ENCODE data around the gene PI4KA.

Gene PI4KA

DNA sequence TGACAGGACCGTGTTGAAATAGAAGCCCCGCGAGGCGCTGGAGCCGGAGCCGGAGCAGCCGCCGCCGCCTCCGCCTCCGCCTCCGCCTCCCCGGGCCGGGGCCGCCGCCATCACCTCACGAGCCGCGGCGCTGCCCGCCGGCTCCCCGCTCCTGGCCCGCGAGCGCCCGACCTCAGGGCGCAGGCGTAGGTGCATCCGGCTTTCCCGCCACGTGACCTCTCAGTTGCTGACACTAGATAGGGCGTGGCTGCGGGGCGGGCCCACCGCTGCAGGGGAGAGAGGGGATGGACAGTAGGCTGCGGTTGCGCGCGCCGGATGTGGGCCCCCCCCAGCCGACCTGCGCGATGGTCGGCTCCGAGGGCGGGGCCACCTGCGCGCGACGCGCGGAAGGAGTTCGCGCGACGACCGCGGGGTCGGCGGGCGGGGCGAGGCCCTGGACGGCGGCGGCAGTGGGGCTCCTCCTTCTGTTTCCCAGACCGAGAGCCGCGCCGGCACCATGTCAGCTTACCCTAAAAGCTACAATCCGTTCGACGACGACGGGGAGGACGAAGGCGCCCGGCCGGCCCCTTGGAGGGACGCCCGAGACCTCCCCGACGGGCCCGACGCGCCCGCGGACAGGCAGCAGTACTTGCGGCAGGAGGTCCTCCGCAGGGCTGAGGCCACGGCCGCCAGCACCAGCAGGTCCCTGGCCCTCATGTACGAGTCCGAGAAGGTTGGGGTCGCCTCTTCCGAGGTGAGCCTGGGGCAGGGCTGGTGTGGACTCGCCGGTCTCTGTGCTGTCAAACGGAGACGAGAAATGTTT lies at the start of gene PI4KA, which contains the start of gene SNAP29:
Gene PI4KA (minus strand): TSS at position 197 of the 802 bp plus-strand sequence. CDS start 86 bp downstream, at position 111.
Gene SNAP29 (plus strand): TSS at position 393 of the 802 bp plus-strand sequence. CDS start 104 bp downstream, at position 497.
- peak within 1 kb of the TSS; percentile 80 for H3K4me3 ChIP-seq (ENCODE audit: low read depth, low read length)
- no peaks in the 10 kb centered on the region for H3K36me3 ChIP-seq (replicated peaks)
- in situ Hi-C loops (cut with HindIII; ENCODE audit: low pct_ligation_motif_present, low sequenced_read_pairs), result no loop called here
- peak; percentile 98 for DNase-seq
- no peak for TF ChIP-seq CTCF (IDR thresholded peaks at IDR 0.05; ENCODE audit: low read depth, low read length, missing control alignments)
- H3K27me3 ChIP-seq (replicated peaks), result no peaks in the 10 kb centered on the region
- H3K27ac ChIP-seq, result peak within 1 kb of the TSS; percentile 74

DNA sequence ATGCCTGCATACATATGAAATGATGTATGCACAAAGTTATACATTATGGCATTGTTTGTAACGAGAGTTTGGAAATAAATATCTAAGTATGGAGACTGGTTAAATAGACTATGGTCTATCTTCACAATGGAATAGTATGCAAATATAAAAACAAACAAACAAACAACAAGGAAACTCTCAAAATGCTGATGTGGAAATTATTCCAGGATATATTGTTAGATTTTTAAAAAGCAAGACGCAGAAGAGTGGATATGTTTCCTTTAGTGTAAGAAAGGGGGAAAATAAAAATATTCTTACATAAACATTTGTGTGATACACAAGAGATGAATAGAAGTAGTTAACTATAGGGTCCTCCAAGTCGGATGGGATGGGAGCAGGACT lies 47.8 kb upstream of the PI4KA start:
- Histone ChIP-seq H3K27ac (no peak overlapping the region), H3K27me3 (replicated peaks) (no peaks in the 10 kb centered on the region), H3K36me3 (replicated peaks) (no peaks in the 10 kb centered on the region), H3K4me3 (ENCODE audit: low read depth, low read length) (no peak overlapping the region)
- no peak for DNase-seq
- in situ Hi-C loops (cut with HindIII; ENCODE audit: low pct_ligation_motif_present, low sequenced_read_pairs), result no loop called here
- no peak for TF ChIP-seq CTCF (IDR thresholded peaks at IDR 0.05; ENCODE audit: low read depth, low read length, missing control alignments)

GRCh38 chr22:20905415-20906386 lies 47.1 kb upstream of the PI4KA start:
- no peak for DNase-seq
- TF ChIP-seq CTCF (IDR thresholded peaks at IDR 0.05; ENCODE audit: low read depth, low read length, missing control alignments), result no peak

DNA sequence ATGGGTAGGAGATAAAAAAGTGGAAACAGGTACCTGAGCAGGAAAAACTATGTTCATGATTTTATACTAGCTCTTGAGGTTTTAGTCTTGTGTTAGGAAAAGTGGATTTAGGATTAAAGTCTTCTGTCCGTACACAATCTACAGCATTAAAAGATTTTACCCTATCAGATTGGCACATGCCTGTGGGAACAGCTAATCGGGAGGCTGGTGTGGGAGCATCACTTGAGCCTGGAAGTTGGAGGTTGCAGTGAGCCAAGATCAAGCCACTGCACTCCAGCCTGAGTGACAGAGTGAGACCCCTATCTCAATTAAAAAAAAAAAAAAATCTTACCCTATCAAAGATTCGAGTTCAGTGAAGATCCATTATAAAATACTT lies 46.4 kb upstream of the PI4KA start:
- Histone ChIP-seq H3K27ac (no peak overlapping the region), H3K4me3 (ENCODE audit: low read depth, low read length) (no peak overlapping the region), H3K36me3 (replicated peaks) (no peaks in the 10 kb centered on the region), H3K27me3 (replicated peaks) (no peaks in the 10 kb centered on the region)
- no peak for DNase-seq
- in situ Hi-C loops (cut with HindIII; ENCODE audit: low pct_ligation_motif_present, low sequenced_read_pairs), result no loop called here
- no peak for TF ChIP-seq CTCF (IDR thresholded peaks at IDR 0.05; ENCODE audit: low read depth, low read length, missing control alignments)

More at GRCh38 chr22:20905415-20906386, 47.1 kb upstream of the PI4KA start:
- H3K27ac ChIP-seq, result no peak overlapping the region
- in situ Hi-C loops (cut with HindIII; ENCODE audit: low pct_ligation_motif_present, low sequenced_read_pairs), result no loop called here
- H3K27me3 ChIP-seq (replicated peaks), result no peaks in the 10 kb centered on the region
- no peaks in the 10 kb centered on the region for H3K36me3 ChIP-seq (replicated peaks)
- H3K4me3 ChIP-seq (ENCODE audit: low read depth, low read length), result no peak overlapping the region

DNA sequence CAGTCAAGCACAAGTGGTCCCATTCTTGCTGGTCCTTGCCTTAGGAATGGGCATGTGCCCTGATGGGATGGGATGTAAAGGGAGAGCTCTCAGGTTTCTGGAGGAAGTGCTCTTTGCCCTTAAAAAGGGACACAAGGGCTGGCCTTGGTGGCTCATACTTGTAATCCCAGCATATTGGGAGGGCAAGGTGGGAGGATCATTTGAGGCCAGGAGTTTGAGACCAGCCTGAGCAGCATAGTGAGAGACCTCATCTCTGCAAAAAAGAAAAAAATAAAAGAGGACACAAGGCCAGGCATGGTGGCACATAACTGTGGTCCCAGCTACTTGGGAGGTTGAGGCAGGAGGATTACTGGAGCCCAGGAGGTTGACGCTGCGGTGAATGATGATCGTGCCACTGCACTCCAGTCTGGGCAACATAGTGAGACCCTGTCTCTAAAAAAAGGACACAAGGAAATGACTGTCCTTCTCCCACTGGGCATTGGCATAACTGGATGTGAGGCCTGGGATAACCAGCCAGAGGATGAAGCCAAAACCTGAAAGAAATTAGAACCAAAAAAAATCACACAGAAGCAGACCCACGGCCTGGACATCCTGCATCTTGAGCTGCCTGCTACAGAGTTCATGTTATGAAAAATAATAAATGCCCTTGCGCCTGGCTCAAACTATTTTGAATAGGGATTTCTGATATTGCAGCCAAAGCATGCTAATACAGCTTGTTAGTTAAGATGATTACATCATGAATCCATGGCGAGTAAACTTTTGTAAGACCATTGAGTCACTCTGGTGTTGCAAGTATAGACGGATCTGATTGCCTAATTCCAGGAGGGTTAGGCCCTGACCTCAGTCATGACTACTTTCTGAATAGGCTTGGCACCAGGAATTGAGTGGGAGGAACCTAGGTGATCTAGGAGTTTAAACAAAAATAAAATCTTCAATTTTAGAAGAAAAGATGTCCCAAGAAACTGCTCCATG lies 45.7 kb upstream of the PI4KA start:
- Histone ChIP-seq H3K27me3 (replicated peaks) (no peaks in the 10 kb centered on the region), H3K4me3 (ENCODE audit: low read depth, low read length) (no peak overlapping the region), H3K27ac (no peak overlapping the region), H3K36me3 (replicated peaks) (no peaks in the 10 kb centered on the region)
- DNase-seq, result peak; percentile 87
- TF ChIP-seq CTCF (IDR thresholded peaks at IDR 0.05; ENCODE audit: low read depth, low read length, missing control alignments), result no peak
- in situ Hi-C loops (cut with HindIII; ENCODE audit: low pct_ligation_motif_present, low sequenced_read_pairs), result no loop called here
